HG03159 (cell line): ENCODE results near the gene TBX2.

Experiments used
- ATAC-seq: cut with Tn5 transposase; IDR thresholded peaks from one replicate; pipeline ENCODE4 v1.9.1; 2021; ENCODE audit warnings: mild to moderate bottlenecking, moderate library complexity; ENCODE audit not compliant: unreplicated experiment

TBX2 gene

GRCh38 chr17:61368049-61368831, 31.4 kb upstream of the TBX2 start:
- no peak for ATAC-seq

GRCh38 chr17:61368832-61369450, 30.7 kb upstream of the TBX2 start:
- no peak for ATAC-seq

- no peak for ATAC-seq
Measured at GRCh38 chr17:61369751-61370150, 29.9 kb upstream of the TBX2 start.

- ATAC-seq = no peak
Measured at GRCh38 chr17:61371179-61371578, 28.5 kb upstream of the TBX2 start.

- ATAC-seq = no peak
Measured at GRCh38 chr17:61371606-61372005, 28.0 kb upstream of the TBX2 start.

GRCh38 chr17:61372436-61372835, 27.2 kb upstream of the TBX2 start:
- no peak for ATAC-seq

GRCh38 chr17:61376931-61377838, 22.5 kb upstream of the TBX2 start:
- no peak for ATAC-seq

- no peak for ATAC-seq
Measured at GRCh38 chr17:61378658-61379456, 20.8 kb upstream of the TBX2 start.

GRCh38 chr17:61379457-61380216, 20.0 kb upstream of the TBX2 start:
- no peak for ATAC-seq

- ATAC-seq = no peak
Measured at GRCh38 chr17:61380217-61380835, 19.3 kb upstream of the TBX2 start.

GRCh38 chr17:61380836-61381525, 18.7 kb upstream of the TBX2 start:
- ATAC-seq = no peak

- ATAC-seq = no peak
Measured at GRCh38 chr17:61381537-61381936, 18.1 kb upstream of the TBX2 start.

- no peak for ATAC-seq
Measured at GRCh38 chr17:61382796-61383688, 16.6 kb upstream of the TBX2 start.

- ATAC-seq = no peak
Measured at GRCh38 chr17:61383689-61384201, 15.9 kb upstream of the TBX2 start.

- no peak for ATAC-seq
Measured at GRCh38 chr17:61384354-61384691, 15.3 kb upstream of the TBX2 start.

GRCh38 chr17:61384692-61385576, 14.7 kb upstream of the TBX2 start:
- ATAC-seq = no peak
